HL-60 (cell line): ENCODE results near the gene STXBP2.
A peak's percentile ranks its signal among the peaks of the same experiment; 100 is the strongest.

Experiments used
- DNase-seq, 2 experiments: peaks; one replicate each; pipeline ENCODE4 v3.0.0-alpha.2; 2010 to 2020; ENCODE audit warnings: low read depth in 1 of 2, low spot score in 1 of 2
- H3K27ac ChIP-seq: fragments of 250-450 bp; sonication (Bioruptor Pico); replicated peaks from 2 replicates; pipeline ENCODE4 v1.5.1; 2020; ENCODE audit warnings: mild to moderate bottlenecking, moderate library complexity
- H3K27me3 ChIP-seq: fragments of 250-450 bp; sonication (Bioruptor Pico); 2 replicates; pipeline ENCODE4 v1.5.1; 2021; ENCODE audit warnings: mild to moderate bottlenecking, moderate library complexity; ENCODE audit not compliant: insufficient read depth, poor library complexity, severe bottlenecking
- H3K4me3 ChIP-seq: replicated peaks from 2 replicates; pipeline ENCODE4 v1.5.1; 2011; ENCODE audit warnings: mild to moderate bottlenecking, control low read depth, low read length; ENCODE audit not compliant: insufficient read depth
- CTCF ChIP-seq: IDR thresholded peaks from one replicate; pipeline ENCODE4 v1.5.1; 2011; ENCODE audit warnings: low read length, control low read depth, inconsistent platforms; ENCODE audit not compliant: insufficient read depth
- GABPA ChIP-seq: IDR thresholded peaks from 2 replicates; pipeline ENCODE4 v1.6.1; 2012; ENCODE audit warnings: low read depth
- POLR2AphosphoS5 ChIP-seq: IDR thresholded peaks from 2 replicates; pipeline ENCODE4 v1.6.1; 2012; ENCODE audit warnings: low read depth
- REST ChIP-seq: IDR thresholded peaks from 2 replicates; pipeline ENCODE4 v1.6.1; 2012; ENCODE audit warnings: low read depth; ENCODE audit not compliant: insufficient replicate concordance
- SPI1 ChIP-seq: IDR thresholded peaks from 2 replicates; pipeline ENCODE4 v1.6.1; 2012; ENCODE audit warnings: low read depth, mild to moderate bottlenecking, borderline replicate concordance

Gene STXBP2

GRCh38 chr19:7676376-7676775 is 39.5 kb downstream of the STXBP2 start:
- peak; percentile 95 to 96 for DNase-seq
- Histone ChIP-seq H3K4me3 (peak overlapping the region; percentile 58), H3K27me3 (no peaks in the 10 kb centered on the region), H3K27ac (peak overlapping the region; percentile 80)
- TF ChIP-seq CTCF, result no peak
- no peak for TF ChIP-seq GABPA
- no peak for TF ChIP-seq SPI1
- no peak for TF ChIP-seq REST
- no peak for TF ChIP-seq POLR2AphosphoS5

GRCh38 chr19:7676854-7677253 is 39.9 kb downstream of the STXBP2 start, which contains the start of gene MCEMP1:
Gene MCEMP1, plus strand, starts transcription at chr19:7677090. Its CDS starts 31 bp downstream, at chr19:7677121.
- TF ChIP-seq GABPA (no peak), POLR2AphosphoS5 (peak; percentile 65; the same call in 1 of the 2 replicates), CTCF (no peak), REST (no peak), SPI1 (no peak)
- peak within 1 kb of the TSS; percentile 80 for H3K27ac ChIP-seq
- peak; percentile 89 to 93 for DNase-seq
- peak within 1 kb of the TSS; percentile 58 for H3K4me3 ChIP-seq
- H3K27me3 ChIP-seq, result no peaks in the 10 kb centered on the region

GRCh38 chr19:7677669-7678311 is 40.9 kb downstream of the STXBP2 start:
- peak in 1 of 2 experiments; percentile 39 for DNase-seq
- Histone ChIP-seq H3K27ac (peak overlapping the region; percentile 80), H3K27me3 (no peaks in the 10 kb centered on the region), H3K4me3 (peak overlapping the region; percentile 58)
- TF ChIP-seq REST (no peak), CTCF (no peak), POLR2AphosphoS5 (no peak), GABPA (no peak), SPI1 (no peak)
